Body of pancreas (tissue), 4 donors: Measurements from ENCODE around the gene DDIT3.

Experiments
- CTCF ChIP-seq, 7 experiments: fragments of 450-650 bp in 4 of 7; fragments of 200-600 bp in 3 of 7; sonication (generic) in 3 of 7; IDR thresholded peaks; one replicate each; pipeline ENCODE4 v1.5.1; 2016 to 2019; ENCODE audit warnings: antibody characterized with exemption in 7 of 7
- POLR2A ChIP-seq, 3 donors: fragments of 450-650 bp; IDR thresholded peaks; one replicate each; pipeline ENCODE4 v1.6.1; 2016; ENCODE audit warnings: antibody characterized with exemption in 3 of 3, mild to moderate bottlenecking in 2 of 3

GRCh38 chr12:57543581-57543980 is 23.3 kb upstream of the DDIT3 start:
- no peak for TF ChIP-seq CTCF (IDR thresholded peaks at IDR 0.05)
- no peak for TF ChIP-seq POLR2A (IDR thresholded peaks at IDR 0.05)
